PFSK-1 (cell line): ENCODE data around the gene ZSWIM3.

Experiments
- FOXP2 ChIP-seq: optimal IDR thresholded peaks from 2 replicates; pipeline ENCODE3; 2011; ENCODE audit warnings: borderline replicate concordance, control low read depth, inconsistent platforms; ENCODE audit not compliant: insufficient read depth; ENCODE audit errors: extremely low read length, extremely low read depth
- POLR2AphosphoS5 ChIP-seq: IDR thresholded peaks from 2 replicates; pipeline ENCODE4 v1.6.1; 2012; ENCODE audit warnings: low read depth, mild to moderate bottlenecking, control low read depth, low read length, moderate library complexity
- SIN3A ChIP-seq: IDR thresholded peaks from 2 replicates; pipeline ENCODE4 v1.6.1; 2012; ENCODE audit warnings: mild to moderate bottlenecking, low read length, moderate library complexity, borderline replicate concordance; ENCODE audit not compliant: insufficient read depth
- TAF1 ChIP-seq: IDR thresholded peaks from 2 replicates; pipeline ENCODE4 v1.6.1; 2012; ENCODE audit warnings: low read length, control low read depth, borderline replicate concordance; ENCODE audit not compliant: insufficient read depth
- TF ChIP-seq, protein P1 (sequence below), 2 experiments: IDR thresholded peaks; 2 replicates each; pipeline versions ENCODE4 v1.6.1 to v1.8.0; 2011 to 2012; ENCODE audit warnings: low read depth in 2 of 2, low read length in 2 of 2, control low read depth in 1 of 2, inconsistent platforms in 1 of 2, mild to moderate bottlenecking in 1 of 2, moderate library complexity in 1 of 2; ENCODE audit not compliant: insufficient read depth in 1 of 2

The ZSWIM3 gene

DNA sequence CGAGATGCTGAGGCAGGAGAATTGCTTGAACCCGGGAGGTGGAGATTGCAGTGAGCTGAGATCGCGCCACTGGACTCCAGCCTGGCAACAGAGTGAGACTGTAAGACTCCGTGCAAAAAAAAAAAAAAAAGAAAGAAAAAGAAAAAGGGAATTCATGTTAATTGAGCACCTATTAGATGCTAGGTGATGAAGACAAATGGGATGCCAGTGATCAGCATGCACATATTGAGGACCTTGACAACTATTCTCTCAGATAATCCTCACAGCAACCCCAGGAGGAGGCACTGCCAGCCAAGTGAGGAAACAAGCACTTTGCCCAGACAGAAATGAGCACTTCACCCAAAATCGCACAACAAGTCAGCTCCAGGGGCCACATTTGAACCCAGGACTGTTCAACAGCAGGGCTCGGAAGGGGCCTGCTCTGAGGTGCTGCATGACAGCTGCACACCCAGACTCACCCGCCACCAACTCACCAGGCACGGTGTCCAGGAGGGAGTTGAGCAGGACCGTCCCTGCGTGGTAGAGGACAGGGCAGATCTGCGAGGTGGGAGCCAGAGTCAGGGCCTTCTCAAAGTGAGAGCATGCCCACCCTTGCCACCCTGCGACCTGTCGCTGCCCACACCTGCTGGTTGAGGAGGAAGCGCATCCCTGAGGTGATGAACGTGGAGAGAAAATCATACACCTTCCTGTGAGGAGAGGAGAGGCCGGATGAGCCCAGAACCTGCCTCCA lies 50.0 kb downstream of the ZSWIM3 start:
- TF ChIP-seq SIN3A (no peak), TAF1 (no peak), FOXP2 (no peak), POLR2AphosphoS5 (no peak)
- TF ChIP-seq, protein P1, sequence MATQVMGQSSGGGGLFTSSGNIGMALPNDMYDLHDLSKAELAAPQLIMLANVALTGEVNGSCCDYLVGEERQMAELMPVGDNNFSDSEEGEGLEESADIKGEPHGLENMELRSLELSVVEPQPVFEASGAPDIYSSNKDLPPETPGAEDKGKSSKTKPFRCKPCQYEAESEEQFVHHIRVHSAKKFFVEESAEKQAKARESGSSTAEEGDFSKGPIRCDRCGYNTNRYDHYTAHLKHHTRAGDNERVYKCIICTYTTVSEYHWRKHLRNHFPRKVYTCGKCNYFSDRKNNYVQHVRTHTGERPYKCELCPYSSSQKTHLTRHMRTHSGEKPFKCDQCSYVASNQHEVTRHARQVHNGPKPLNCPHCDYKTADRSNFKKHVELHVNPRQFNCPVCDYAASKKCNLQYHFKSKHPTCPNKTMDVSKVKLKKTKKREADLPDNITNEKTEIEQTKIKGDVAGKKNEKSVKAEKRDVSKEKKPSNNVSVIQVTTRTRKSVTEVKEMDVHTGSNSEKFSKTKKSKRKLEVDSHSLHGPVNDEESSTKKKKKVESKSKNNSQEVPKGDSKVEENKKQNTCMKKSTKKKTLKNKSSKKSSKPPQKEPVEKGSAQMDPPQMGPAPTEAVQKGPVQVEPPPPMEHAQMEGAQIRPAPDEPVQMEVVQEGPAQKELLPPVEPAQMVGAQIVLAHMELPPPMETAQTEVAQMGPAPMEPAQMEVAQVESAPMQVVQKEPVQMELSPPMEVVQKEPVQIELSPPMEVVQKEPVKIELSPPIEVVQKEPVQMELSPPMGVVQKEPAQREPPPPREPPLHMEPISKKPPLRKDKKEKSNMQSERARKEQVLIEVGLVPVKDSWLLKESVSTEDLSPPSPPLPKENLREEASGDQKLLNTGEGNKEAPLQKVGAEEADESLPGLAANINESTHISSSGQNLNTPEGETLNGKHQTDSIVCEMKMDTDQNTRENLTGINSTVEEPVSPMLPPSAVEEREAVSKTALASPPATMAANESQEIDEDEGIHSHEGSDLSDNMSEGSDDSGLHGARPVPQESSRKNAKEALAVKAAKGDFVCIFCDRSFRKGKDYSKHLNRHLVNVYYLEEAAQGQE (IDR thresholded peaks at IDR 0.05; ENCODE audit: insufficient read depth in 1 of 2, low read depth in 2 of 2, low read length in 2 of 2): no peak

DNA sequence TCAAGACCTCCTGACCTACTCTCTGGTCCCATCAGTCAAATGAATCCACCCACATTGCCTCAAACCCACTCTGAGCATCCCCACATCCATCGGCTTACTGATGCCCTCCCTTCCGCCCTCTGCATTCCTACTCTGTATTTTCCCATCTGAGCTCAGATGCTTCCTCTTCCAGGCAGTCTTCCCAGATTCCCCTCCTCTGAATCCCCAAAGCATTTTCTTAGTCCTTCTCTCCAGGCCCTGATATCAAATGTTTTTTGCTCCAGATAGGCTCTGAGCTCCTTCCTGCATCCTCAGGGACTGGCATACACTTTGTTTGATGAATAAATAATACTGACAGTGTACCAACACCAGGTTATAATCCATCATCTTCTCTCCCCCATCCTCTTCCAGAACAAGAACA lies 50.7 kb downstream of the ZSWIM3 start:
- TF ChIP-seq POLR2AphosphoS5 (no peak), TAF1 (no peak), SIN3A (no peak), FOXP2 (no peak)
- TF ChIP-seq, protein P1 (IDR thresholded peaks at IDR 0.05; ENCODE audit: insufficient read depth in 1 of 2, low read depth in 2 of 2, low read length in 2 of 2): no peak

DNA sequence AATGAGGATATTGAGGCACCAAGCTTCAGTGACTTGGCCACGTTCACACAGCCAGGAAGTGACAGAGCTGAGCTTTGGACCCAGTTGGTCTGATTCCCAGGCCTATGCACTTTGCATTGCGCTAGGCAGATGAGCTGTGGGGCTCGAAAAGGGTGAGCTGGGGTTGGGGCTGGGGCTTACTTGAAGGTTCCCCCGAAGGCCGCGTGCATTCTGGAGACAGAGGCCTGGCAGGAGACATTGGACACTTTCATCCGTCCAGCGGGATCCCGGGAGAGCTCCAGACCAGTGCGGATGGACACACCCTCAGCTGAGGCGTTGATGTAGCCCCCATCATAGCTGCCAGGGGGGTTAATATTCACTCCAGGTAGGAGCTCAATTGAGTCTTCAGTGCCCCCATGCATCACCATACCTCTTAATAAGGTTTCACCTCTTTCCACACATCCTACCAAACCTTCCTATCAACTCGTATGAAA lies 52.0 kb downstream of the ZSWIM3 start:
- TF ChIP-seq SIN3A (no peak), TAF1 (no peak), POLR2AphosphoS5 (no peak), FOXP2 (no peak)
- TF ChIP-seq, protein P1 (IDR thresholded peaks at IDR 0.05; ENCODE audit: insufficient read depth in 1 of 2, low read depth in 2 of 2, low read length in 2 of 2): no peak

DNA sequence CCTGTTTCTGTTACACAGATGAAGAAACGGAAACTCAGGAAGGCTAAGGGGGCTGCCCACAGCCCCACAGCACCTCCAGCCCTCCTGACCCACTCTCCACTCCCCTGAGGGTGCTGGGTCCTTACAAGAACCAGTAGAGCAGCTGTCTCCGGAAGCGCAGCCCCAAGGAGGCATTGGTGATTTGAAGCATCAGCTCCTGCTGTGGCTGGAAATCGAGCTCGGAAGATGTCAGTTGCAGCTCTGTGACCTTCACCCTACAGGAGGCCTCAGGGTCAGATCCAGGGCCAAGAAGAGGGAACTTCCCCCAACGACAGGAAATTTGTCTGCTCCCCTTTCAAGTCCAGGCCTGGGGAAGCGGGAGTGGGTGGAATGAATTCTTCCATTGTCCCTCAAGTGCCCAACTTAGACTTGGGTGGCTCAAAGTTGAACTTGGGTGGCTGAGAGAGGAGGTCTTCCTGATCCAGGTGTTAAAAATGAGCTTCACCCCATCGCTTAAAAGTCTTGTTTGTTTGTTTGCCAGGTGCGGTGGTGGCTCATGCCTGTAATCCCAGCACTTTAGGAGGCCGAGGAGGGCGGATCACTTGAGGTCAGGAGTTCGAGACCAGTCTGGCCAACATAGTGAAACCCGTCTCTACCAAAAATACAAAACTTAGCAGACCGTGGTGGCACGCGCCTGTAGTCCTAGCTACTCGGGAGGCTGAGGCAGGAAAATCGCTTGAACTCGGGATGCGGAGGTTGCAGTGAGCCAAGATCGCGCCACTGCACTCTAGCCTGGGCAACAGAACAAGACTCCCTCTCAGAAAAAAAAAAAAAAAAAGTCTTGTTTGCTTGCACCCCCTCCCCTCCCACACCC lies 52.6 kb downstream of the ZSWIM3 start:
- no peak for TF ChIP-seq FOXP2
- no peak for TF ChIP-seq POLR2AphosphoS5
- TF ChIP-seq SIN3A: no peak
- TF ChIP-seq, protein P1 (IDR thresholded peaks at IDR 0.05; ENCODE audit: insufficient read depth in 1 of 2, low read depth in 2 of 2, low read length in 2 of 2): no peak
- no peak for TF ChIP-seq TAF1
